Common myeloid progenitor, CD34-positive (primary cell): ENCODE measurements around the gene USH1G.

ENCODE experiments used
- CTCF ChIA-PET: fragments of 350-600 bp; sonication (Branson Sonifier 250); formaldehyde crosslinking; loops from one replicate; lab custom pipeline; 2021; ENCODE audit warnings: antibody characterized with exemption; lab: Charles Lee
- POLR2A ChIA-PET: fragments of 350-600 bp; sonication (Branson Sonifier 250); formaldehyde crosslinking; loops from one replicate; lab custom pipeline; 2021; ENCODE audit warnings: antibody characterized with exemption; lab: Charles Lee
- DNase-seq, 3 donors: peaks; one replicate each; pipeline versions ENCODE4 v3.0.0 to v3.0.0-alpha.2; 2013
- H3K27ac ChIP-seq, 2 experiments: 1 replicate in 1 of 2; 2 replicates in 1 of 2; pipeline ENCODE4 v1.7.0; 2013; ENCODE audit warnings: inconsistent platforms in 2 of 2, low read length in 2 of 2, mild to moderate bottlenecking in 2 of 2, low read depth in 1 of 2, moderate library complexity in 1 of 2; ENCODE audit not compliant: severe bottlenecking in 2 of 2, insufficient read depth in 1 of 2, poor library complexity in 1 of 2
- H3K27me3 ChIP-seq, 5 experiments: replicated peaks in 2 of 5; 1 replicate in 3 of 5; 2 replicates in 2 of 5; pipeline versions ENCODE4 v1.6.1 to v1.7.0; 2013; ENCODE audit warnings: low read length in 4 of 5, mild to moderate bottlenecking in 2 of 5, moderate library complexity in 2 of 5, inconsistent platforms in 1 of 5; ENCODE audit not compliant: insufficient read depth in 5 of 5, control insufficient read depth in 4 of 5
- H3K36me3 ChIP-seq, 4 experiments: 1 replicate in 2 of 4; 2 replicates in 2 of 4; pipeline versions ENCODE4 v1.6.1 to v1.7.0; 2013; ENCODE audit warnings: low read length in 3 of 4, control low read depth in 1 of 4, mild to moderate bottlenecking in 1 of 4; ENCODE audit not compliant: control insufficient read depth in 4 of 4, insufficient read depth in 4 of 4
- H3K4me1 ChIP-seq, 4 experiments: 1 replicate in 3 of 4; 2 replicates in 1 of 4; pipeline versions ENCODE4 v1.6.1 to v1.7.1; 2013; ENCODE audit warnings: low read length in 3 of 4, mild to moderate bottlenecking in 3 of 4, control low read depth in 1 of 4, inconsistent platforms in 1 of 4, moderate library complexity in 1 of 4; ENCODE audit not compliant: control insufficient read depth in 4 of 4, insufficient read depth in 4 of 4; ENCODE audit errors: control extremely low read depth in 1 of 4
- H3K4me3 ChIP-seq, 7 experiments: 1 replicate in 4 of 7; 2 replicates in 3 of 7; pipeline versions ENCODE4 v1.5.1 to v1.7.0; 2013; ENCODE audit warnings: mild to moderate bottlenecking in 7 of 7, low read length in 6 of 7, moderate library complexity in 6 of 7, inconsistent platforms in 2 of 7, low read depth in 2 of 7, control low read depth in 1 of 7; ENCODE audit not compliant: insufficient read depth in 4 of 7, control insufficient read depth in 1 of 7; ENCODE audit errors: extremely low read depth in 1 of 7
- H3K9me3 ChIP-seq, 5 experiments: 1 replicate in 4 of 5; 2 replicates in 1 of 5; pipeline versions ENCODE4 v1.6.1 to v1.7.1; 2013; ENCODE audit warnings: low read length in 4 of 5, mild to moderate bottlenecking in 2 of 5, inconsistent platforms in 1 of 5, low read depth in 1 of 5, moderate library complexity in 1 of 5; ENCODE audit not compliant: control insufficient read depth in 4 of 5, insufficient read depth in 2 of 5; ENCODE audit errors: control extremely low read depth in 1 of 5
- WGBS: methylation state at CpG from one replicate; pipeline ENCODE4 v1.1.5; 2013; ENCODE audit not compliant: insufficient coverage; 5-methylcytosine and 5-hydroxymethylcytosine counted together

USH1G gene

DNA sequence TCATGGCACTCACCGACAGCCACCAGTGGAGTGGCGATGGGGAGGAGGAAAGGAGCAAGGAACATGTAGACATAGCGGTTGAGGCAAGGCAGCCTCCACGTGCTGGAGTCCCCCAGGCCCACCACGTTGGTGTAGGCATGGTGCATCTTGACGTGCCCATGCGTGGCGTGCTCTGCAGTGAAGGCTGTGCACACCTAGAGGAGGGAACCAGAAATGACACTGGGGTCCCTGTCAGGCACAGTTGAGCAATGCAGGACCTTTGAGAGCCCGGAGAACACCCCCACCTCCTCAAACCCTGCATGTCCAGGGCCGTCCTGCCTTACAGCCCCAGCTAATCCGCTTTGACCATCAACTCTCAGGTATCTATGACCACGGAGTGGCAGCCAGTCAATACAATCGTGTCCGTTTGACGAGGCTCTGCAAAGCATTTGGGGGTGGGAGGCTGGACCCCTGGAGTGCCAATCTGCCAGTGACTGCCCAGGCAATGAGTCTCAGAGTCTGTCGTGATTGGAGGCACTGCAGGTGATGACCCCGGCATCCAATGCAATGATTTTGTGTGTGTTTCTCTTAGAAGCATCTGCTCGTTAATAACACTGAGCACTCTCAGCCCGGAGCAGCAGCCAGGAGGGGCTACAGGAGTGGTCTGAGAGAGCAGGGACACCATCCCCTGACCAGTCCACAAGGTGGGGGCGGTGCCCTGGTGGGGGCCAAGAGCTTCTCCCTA, 40.4 kb downstream of the USH1G start:
- peaks cover 0 to 8% (median 0%) of the 10 kb centered on the region in 5 experiments for H3K27me3 ChIP-seq
- H3K9me3 ChIP-seq = no peaks in the 10 kb centered on the region
- H3K4me3 ChIP-seq = no peak overlapping the region
- CTCF ChIA-PET = interaction anchor here (1.5 kb wide), 1 partner anchor 37 kb away, joined by 3 read pairs; no protein-coding TSS in a partner anchor
- POLR2A ChIA-PET = no interaction called here
- WGBS = 87% methylated on average over 20 of the region's 20 CpGs
- no peak overlapping the region for H3K27ac ChIP-seq
- peaks cover 0 to 3% (median 1%) of the 10 kb centered on the region in 4 experiments for H3K4me1 ChIP-seq
- no peak for DNase-seq
- H3K36me3 ChIP-seq = no peaks in the 10 kb centered on the region

DNA sequence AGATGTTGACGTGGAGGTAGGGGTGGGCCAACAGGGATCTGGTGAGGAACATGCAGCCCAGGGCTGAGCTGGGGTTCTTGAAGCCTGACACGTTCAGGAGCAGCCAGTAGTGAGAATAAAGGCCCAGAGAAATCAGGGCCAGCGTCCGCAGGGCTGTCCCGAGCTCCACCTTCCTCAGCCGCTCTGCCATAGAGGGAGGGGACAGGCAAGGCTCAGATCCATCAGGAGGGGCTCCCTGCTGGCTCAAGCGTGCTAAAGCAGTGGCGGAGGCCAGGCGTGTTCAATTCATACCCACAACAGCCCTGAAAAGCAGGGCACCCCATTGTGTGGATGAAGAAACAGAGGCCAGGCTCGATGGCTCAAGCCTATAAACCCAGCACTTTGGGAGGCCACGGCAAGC, 42.0 kb downstream of the USH1G start:
- CTCF ChIA-PET = interaction anchor here (1.5 to 1.9 kb wide), 2 partner anchors 39 to 89 kb away, joined by 3 to 5 read pairs; no protein-coding TSS in a partner anchor
- Histone ChIP-seq H3K9me3 (no peaks in the 10 kb centered on the region), H3K27me3 (no peaks in the 10 kb centered on the region), H3K27ac (no peak overlapping the region), H3K4me3 (no peak overlapping the region), H3K4me1 (peaks cover 0 to 3% (median 1%) of the 10 kb centered on the region in 4 experiments), H3K36me3 (no peaks in the 10 kb centered on the region)
- WGBS = 86% methylated on average over 8 of the region's 11 CpGs
- no peak for DNase-seq
- POLR2A ChIA-PET = interaction anchor here (0.6 kb wide), 2 partner anchors 22 to 73 kb away, joined by 3 read pairs; no protein-coding TSS in a partner anchor

DNA sequence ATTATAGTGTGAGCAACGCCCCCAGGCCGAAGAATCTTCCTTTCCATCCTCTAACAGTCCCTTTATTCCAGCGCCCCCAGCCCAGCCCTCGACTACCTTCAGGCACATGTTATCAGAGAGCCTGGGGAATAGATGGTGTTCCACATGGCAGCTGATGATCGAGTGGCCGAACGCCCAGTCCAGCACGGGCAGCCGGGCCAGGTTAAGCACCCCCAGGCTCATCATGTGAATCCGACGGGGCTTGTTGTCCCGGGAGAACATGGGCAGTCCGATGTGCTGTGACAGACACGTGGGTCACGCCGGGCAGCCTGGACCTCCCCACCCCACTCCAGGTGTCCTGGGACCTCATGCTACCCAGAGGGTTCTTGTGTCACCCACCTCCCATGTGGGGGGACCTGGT, 43.7 kb downstream of the USH1G start:
- no peak for DNase-seq
- H3K27me3 ChIP-seq = no peaks in the 10 kb centered on the region
- H3K4me1 ChIP-seq = peaks cover 0 to 3% (median 1%) of the 10 kb centered on the region in 4 experiments
- H3K4me3 ChIP-seq = no peak overlapping the region
- ChIA-PET POLR2A (no interaction called here), CTCF (interaction anchor here (0.9 to 1.9 kb wide), 2 partner anchors 14 to 87 kb away, joined by 3 to 5 read pairs; no protein-coding TSS in a partner anchor)
- no peaks in the 10 kb centered on the region for H3K36me3 ChIP-seq
- 93% methylated on average over 11 of the region's 16 CpGs for WGBS
- H3K9me3 ChIP-seq = no peaks in the 10 kb centered on the region
- H3K27ac ChIP-seq = no peak overlapping the region

DNA sequence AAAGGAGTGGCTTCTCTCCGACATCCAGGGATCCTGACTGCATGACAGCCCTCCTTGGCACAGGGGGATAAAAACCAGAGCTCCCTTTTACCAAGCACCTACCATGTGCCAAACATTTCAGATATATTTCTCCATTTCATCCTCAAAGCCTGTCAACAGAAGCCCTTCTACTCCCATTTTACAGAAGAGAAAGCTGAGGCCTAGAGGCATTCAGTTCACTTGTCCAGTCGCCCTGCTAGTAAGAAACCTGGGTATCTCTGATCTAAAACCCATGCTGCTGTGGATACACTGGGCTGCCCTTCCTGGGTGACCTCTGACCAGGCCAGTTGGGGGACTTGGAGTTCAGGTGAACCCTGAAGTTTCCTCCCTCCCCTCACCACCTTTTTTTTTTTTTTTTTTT, 44.4 kb downstream of the USH1G start:
- CTCF ChIA-PET = interaction anchor here (1.0 to 2.4 kb wide), 2 partner anchors 9 to 87 kb away, joined by 3 to 8 read pairs; no protein-coding TSS in a partner anchor
- POLR2A ChIA-PET = no interaction called here

DNA sequence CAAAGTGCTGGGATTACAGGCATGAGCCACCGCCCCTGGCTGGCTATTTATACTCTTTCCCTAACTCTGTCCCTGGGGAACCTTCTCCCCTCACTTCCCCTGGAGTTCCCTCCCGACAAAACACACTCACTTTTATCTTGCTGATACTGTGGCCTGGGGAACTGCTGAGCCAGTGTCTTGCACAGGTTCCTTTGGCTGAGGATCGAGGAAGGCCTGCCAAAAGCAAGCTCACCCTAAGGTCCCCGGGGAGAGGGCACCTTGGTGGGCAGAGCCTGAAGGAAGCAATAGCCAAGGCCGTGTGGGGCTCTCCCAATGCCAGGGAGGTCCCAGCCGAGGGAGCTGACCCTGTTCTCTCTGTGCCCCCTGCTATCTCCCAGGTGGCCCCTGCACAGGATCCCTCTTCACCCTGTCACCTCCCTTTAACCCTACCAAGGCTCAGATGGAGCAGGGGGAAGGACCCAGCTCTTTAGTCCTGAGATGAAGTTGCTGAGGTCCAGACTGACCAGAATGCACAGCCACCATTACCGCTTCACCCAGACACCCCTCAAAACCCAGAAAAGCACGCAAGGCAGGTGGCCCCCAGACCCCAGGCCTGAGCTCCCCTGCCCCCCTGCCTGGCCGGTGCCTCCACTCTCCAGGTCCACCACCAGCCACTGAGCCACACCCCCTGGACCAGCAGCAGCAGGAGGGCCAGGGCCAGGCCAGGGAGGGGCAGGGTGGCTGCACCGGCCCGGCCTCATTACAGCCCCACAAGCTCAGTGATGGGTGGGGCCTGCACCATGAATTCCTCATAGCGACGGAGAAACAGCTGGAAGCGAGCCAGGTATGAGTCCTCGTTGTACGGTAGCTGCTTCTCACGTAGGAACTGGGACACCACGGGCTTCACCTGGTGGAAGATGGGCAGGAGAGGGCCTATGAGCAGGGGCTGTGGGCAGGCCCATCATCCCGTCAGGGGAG, 45.2 kb downstream of the USH1G start:
- CTCF ChIA-PET = interaction anchor here (0.9 to 2.4 kb wide), 3 partner anchors 8 to 86 kb away, joined by 3 to 8 read pairs (median 3); no protein-coding TSS in a partner anchor
- Histone ChIP-seq H3K4me3 (no peak overlapping the region), H3K27me3 (no peaks in the 10 kb centered on the region), H3K9me3 (no peaks in the 10 kb centered on the region), H3K4me1 (peaks cover 1 to 10% (median 7%) of the 10 kb centered on the region in 4 experiments), H3K27ac (no peak overlapping the region), H3K36me3 (no peaks in the 10 kb centered on the region)
- 95% methylated on average over 17 of the region's 19 CpGs for WGBS
- no peak for DNase-seq
- POLR2A ChIA-PET = no interaction called here

More for the DNA sequence above, 44.4 kb downstream of the USH1G start:
- Histone ChIP-seq H3K4me1 (peaks cover 3 to 8% (median 5%) of the 10 kb centered on the region in 4 experiments), H3K27me3 (no peaks in the 10 kb centered on the region), H3K36me3 (no peaks in the 10 kb centered on the region), H3K9me3 (no peaks in the 10 kb centered on the region), H3K27ac (no peak overlapping the region), H3K4me3 (no peak overlapping the region)
- DNase-seq = no peak
- 91% methylated on average over 1 of the region's 2 CpGs for WGBS

DNA sequence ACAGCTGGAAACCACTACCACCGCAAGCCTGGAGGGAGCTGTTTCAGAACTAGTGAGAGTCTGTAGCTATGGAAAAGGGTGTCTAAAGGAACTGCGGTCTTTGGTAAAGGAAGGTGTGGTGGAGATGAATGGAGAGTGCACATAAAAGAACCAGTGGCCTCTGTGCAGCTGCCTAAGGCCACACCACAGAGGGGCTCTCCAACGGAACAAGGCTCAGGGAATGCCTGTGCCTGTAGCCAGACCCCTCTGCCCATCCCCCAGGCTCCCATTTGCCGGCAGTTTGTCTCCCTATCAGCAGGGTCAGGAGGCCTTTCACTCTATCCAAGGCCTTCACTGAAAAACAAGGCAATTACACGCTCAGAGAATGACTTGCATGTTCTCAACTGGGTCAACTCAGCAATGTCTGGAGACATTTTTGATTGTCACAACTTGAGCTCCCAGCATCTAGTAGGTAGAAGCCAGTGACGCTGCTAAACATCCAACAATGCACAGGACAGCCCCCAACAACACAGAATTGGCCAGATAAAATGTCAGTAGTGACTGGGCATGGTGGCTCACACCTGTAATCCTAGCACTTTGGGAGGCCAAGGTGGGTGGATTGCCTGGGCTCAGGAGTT, 47.0 kb downstream of the USH1G start:
- no peak overlapping the region for H3K4me3 ChIP-seq
- ChIA-PET POLR2A (no interaction called here), CTCF (interaction anchor here (1.1 to 1.5 kb wide), 3 partner anchors 11 to 85 kb away, joined by 3 to 4 read pairs (median 3); no protein-coding TSS in a partner anchor)
- no peaks in the 10 kb centered on the region for H3K9me3 ChIP-seq
- WGBS = 92% methylated on average over 5 of the region's 6 CpGs
- peaks cover 4 to 18% (median 13%) of the 10 kb centered on the region in 4 experiments for H3K4me1 ChIP-seq
- H3K27ac ChIP-seq = peak overlapping the region in 1 of 2 experiments; percentile 35
- no peaks in the 10 kb centered on the region for H3K36me3 ChIP-seq
- H3K27me3 ChIP-seq = no peaks in the 10 kb centered on the region
- DNase-seq = no peak
